HTERT RPE-1 (cell line): ENCODE data around the gene SMYD1.

Experiments used
- in situ Hi-C: fragments of 300-500 bp; cut with MboI; formaldehyde crosslinking; loops from 4 replicates; pipeline ENCODE4 v1.14.3; 2020; ENCODE audit warnings: low sequenced_read_pairs

Gene SMYD1

DNA sequence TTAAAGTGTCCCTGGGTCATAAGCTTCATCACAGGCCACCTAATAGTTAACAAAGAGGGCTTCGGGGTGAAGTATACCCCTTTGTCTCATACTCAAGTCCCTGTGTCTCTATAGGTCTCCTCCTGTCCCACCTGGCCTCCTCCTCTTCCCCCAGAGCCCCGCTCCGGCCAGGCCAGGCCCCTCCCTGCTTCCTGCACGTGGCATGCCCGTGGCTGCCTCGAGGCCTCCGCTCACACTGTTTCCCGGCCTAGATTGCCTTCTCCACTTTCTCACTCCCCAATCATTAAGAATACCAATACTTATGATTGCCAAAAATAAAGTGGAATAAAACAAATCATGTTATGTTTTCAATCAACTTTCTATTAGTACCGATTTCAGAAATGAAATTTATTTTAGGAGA lies 18.8 kb downstream of the SMYD1 start:
- in situ Hi-C loops: no loop called here

DNA sequence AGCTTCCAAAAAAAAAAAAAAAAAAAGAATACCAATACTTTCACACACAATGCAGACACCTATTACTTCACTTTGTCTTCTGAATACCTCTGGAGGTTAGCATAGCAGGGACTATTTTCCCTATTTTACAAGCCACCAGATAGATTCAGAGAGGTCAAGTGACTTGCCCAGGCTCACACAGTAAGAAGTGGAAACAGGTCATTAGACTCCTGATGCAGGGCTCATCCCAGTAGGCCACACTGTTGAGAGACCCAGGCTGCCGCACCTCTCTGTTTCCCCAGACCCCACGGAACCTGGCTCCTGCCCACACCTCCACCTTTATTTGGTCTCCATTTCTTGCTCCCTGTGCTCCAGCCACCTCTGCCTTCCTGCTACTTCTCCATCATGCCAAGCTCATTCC lies 19.4 kb downstream of the SMYD1 start:
- in situ Hi-C loops: no loop called here

DNA sequence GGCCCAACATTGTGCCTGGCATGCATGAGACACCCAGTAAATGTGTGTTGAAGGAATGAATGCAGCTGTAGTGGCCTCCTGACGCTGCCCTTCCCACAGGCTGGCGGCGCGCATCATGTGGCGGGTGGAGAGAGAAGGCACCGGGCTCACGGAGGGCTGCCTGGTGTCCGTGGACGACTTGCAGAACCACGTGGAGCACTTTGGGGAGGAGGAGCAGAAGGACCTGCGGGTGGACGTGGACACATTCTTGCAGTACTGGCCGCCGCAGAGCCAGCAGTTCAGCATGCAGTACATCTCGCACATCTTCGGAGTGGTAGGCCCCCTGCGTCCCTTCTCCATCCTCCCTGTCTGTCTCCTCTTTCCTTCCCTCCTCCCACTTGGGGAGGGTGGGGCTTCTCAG lies 20.1 kb downstream of the SMYD1 start:
- in situ Hi-C loops: no loop called here

DNA sequence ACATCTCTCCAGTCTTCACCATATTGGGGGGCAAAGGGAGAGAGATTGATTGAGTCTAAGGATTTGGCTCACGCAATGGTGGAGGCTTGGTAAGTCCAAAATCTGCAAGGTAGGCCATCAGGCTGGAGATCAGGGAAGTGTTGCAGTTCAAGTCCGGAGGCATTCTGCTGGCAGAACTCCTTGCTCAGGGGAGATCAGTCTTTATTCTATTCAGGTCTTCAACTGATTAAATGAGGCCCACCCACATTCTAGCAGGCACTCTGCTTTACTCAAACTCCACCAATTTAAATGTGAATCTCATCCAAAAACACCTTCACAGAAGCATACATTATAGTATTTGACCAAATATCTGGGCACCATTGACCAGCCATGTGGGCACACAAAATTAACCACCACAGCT lies 21.4 kb downstream of the SMYD1 start:
- in situ Hi-C loops: no loop called here

DNA sequence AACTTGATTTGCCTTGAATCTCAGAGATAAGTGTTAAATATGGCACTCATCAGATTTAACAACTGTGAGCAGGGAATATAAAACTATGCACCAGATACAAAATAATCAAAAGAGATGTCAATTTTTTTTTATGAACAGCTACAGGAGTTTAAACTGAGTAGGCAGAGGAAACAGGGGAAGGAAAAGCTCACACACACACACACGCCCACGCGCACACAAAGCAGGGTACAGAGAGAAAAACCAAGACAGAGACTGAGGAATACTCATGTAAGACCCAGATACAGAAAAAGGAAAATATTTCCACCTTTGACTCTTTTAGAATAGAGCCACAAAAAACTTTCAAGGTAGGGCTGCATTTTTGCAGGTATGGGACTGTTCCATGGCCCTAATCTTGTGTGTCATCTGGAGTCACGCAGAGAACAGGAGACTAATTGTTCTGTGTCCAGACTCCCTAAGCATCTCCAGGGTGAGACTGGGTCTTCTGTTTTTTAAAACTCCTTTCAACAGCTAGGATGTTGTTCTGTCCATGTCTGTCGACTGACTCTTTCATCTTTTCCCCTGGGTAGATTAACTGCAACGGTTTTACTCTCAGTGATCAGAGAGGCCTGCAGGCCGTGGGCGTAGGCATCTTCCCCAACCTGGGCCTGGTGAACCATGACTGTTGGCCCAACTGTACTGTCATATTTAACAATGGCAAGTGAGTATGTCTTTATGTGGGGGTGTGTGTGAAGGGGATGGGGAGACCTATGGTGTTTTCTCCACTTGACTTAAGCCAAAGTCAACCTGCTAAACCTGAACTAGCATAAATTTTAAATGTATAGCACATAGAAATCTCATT lies 23.0 kb downstream of the SMYD1 start:
- in situ Hi-C loops: no loop called here

DNA sequence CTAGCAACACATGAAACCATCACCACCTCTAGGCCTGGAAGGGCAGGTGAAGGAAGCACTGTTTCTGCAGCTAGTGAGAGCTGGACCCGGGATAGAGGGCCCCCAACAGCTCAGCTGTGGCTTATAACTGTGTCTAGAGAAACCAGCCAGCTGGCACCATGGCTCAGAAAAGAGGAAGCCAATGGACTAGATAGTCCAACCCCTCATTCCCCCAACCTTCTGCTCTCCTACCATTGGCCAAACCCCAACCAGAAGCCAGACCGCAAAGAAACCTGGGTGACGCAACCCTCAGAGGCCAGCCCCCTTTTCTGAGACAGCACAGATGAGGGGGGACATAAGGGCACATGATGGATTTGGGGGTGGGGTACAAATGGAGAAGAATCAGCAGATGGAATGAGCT lies 24.3 kb downstream of the SMYD1 start:
- in situ Hi-C loops: no loop called here

DNA sequence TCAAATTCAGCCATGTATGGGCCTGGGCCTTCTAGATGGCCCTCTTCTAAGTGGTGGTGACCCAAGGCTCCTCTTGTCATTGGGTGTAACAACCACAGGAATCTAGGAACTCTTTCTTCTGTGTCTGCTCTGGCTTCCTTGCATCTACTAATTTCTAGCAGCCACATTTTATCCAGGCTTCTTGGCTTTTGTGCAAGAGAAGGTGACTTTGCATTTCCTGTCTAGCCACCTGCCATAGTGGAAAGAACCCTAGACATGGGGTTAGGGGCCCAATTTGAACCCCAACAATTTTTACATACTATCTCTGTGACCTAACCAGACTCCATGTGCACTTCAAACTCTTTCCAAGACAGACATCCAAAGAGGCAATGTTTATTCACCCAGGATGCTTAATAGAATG lies 25.1 kb downstream of the SMYD1 start:
- in situ Hi-C loops: no loop called here

DNA sequence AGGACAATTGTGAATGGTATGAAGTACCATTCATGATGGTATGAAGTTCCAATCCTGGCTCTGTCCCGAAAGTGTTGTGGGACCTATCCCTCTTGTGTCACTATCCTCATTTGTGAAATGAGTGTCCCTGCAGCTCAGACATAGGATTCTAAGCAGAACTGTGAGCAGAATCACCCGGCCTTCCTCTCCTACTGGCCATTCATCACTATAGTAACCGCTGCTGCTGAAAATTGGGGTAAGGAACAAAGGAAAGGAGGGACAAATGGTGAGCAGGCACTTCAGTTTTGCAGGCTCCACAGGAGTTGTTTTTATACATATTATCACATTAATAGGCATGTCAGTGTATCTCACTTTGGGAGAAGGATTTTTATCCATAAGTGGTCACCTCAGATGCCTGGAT lies 27.4 kb downstream of the SMYD1 start:
- in situ Hi-C loops: no loop called here

DNA sequence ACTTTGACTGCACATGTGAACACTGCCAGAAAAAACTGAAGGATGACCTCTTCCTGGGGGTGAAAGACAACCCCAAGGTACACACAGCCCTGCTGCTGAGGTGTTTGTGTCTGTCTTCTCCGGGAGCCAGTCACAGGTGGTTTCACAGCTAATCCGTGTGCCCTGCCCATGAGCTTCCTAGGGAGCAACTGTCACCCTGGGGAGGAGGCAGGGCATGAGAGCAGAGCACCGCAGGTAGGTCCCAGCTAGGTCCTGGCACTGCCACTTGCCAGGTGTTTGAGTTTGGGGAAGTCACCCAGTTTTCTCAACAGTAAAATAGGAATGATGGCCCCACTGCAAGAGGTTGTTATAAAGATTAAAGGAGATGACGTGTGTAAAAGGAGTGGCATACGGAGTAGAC lies 29.1 kb downstream of the SMYD1 start:
- in situ Hi-C loops: no loop called here

DNA sequence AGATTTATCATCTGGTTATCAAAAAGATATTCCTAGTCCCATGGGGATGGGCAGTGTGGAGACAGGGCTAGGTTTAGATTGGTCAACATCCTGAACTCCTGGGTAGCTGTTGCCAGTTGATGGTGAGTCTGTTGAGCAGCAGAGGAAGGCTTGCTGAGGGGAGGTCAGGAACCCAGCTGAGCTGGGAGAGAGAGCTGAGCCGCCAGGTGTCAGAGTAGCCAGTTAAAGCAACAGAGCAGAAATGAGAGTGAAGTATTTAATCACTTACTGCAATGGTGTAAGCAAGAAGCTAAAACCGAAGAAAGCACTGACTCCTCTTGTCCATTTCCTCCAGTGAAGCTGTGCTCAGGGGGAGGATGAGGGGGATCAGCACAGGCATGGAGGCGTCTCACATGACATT lies 29.6 kb downstream of the SMYD1 start:
- in situ Hi-C loops: no loop called here

DNA sequence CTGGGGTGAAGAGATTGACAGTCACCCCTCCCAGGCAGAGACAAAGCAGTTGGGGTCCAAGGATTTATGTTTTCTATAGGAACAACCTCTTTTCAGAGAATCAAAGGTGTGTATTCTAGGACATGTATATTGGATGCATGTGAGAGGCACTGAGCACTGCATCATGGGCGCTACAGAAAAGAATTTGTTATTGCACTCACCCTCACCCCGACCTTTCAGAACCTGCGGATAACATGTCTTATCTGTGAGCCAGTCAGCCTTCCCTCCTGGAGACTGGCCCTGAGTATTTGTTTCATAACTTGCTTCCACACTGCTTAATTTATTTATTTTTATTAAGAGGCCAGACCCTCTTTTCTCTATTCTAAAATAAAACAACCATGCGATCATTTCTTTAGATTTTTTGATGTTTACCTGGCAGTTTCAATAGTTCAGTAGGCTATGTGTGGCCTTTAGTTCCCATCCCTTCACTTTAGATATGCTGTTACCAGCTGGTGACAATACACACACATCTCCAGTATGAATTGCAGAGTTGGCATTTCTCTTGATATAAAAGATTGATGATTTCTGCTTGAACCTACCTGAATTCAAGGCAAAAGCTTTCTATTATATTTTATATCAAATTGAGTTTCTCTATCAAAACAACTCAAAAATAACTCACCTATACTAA lies 30.4 kb downstream of the SMYD1 start:
- in situ Hi-C loops: no loop called here

DNA sequence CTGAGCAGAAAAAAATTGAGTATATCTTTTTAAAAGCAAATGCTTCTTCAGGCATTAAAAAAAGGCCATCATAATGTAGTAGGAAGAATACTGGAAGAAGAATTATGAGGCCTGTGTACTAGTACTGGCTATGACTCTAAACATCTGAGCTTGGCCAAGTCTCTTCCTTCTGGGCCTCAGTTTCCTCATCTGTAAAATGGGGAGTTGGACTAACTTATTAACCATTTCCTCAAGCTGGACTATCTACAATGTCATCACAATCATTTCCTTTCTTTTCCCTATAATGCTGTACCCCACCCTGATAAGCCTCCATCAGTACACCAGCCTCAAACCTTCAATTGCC lies 30.9 kb downstream of the SMYD1 start:
- in situ Hi-C loops: no loop called here

DNA sequence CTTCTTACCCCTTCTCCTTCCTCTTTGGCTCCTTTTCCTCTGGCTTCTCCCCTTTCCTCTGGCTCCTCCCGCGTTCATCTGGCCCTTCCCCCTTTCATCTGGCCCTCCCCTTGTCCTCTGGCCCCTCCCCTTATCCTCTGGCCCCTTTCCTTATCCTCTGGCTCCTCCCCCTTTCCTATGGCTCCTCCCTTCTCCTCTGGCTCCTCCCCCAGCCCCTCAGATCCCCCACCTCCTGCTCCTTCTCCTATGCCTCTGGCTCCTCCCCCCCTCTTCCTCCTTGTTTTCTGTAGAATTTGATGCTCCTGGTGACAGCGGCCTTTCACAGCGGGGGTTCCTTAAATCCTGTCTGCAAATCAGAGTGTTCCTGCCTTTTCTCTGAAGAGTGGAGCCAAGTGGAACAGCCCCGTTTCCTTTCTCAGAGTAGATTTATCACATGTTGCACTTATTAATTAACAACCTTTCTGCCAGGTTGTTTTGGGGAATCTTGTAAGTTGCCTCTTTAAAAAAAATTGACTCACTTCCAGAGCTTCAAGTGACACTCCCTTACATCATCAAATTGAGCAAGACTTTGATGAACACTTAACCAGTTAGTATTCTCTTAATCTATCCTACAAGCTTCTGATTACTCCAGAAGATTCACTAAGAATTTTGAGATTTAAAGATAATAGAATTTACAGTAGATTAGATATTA lies 32.3 kb downstream of the SMYD1 start:
- in situ Hi-C loops: no loop called here

DNA sequence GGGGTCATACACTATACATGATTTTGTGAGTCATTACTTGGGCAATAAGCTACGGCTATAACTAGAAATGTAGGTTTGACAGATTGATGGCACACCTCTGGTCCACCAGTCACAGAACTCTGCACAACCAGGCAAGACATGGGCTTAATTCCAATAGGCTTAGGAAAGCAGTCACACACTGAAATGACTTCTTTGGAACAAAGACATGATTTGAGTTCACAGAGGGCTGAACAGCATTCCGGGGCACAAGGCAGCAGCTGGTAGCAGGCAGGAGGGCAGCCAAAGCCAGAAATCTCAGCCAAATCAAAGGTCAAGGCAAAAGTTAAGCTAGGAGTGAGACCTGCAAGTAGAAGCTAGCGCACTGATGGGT lies 32.8 kb downstream of the SMYD1 start:
- in situ Hi-C loops: no loop called here

DNA sequence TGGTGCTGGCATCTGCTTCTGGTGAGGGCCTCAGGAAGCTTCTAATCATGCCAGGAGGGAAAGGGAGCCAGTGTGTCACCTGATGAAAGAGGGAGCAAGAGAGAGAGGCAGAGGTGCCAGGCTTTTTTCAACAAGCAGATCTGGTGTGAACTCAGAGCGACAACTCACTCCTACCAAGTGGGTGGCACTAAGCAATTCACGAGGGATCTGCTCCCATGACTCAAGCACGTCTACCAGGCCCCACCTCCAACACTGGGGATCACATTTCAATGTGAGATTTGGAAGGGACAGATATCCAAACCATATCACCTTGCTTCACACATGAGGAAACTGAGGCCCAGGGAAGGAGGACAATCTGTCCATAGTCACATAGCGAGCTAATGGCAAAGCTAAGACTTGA lies 41.2 kb downstream of the SMYD1 start:
- in situ Hi-C loops: no loop called here

DNA sequence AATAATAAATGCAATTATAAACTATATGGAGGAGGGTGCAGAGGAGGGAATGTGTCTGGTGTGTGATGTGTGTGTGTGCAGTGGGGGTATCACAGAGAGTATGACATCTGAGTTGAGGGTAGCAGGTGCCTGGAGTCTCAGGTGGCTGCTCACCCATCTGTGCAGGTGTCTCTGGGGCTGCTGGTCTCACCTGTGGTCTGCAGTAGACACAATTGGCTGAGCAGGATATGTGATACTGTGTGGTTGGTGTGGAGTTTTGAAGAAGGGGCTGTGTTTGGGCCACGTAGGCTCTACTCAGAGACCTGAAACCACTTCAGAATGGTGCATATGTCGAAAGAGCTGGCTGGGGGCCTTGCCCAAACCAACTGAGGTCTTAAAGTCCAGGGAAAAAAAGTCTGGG lies 43.2 kb downstream of the SMYD1 start:
- in situ Hi-C loops: no loop called here

DNA sequence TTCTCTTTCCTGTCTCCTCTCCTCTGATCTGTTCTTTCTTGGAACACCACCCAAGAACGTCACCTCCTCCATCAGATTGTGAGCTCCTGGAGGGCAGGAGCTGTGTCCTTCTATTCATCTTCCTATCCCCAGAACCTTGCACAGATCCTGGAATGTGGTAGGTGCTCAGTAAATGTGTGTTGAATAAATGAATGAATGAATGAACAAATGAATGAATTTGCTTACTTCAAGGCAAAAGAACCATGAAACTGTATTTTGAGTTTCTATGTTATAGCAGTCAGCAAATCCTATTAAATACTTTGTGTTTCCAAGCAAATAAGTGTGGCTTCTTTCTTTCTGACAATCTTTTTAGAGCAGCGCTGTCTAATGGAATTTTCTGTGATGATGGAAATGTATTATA lies 45.4 kb downstream of the SMYD1 start:
- in situ Hi-C loops: no loop called here

DNA sequence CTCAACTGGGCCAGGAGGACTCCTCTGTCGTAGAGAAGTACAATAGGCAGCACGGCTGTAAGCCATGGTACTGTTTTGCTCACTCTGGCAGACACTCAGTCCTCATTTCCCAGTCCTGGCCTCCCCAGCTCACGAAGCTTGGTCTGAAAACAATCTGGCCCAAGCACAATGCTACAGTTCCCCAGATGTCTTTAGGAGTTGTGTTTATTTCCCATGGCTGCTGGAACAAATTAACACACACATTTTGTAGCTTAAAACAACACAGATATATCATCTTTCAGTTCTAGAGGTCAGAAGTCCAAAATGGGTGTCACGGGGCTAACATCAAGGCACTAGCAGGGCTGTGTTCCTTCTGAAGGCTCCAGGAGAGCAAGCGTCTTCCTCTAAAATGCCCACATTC lies 47.3 kb downstream of the SMYD1 start:
- in situ Hi-C loops: no loop called here

DNA sequence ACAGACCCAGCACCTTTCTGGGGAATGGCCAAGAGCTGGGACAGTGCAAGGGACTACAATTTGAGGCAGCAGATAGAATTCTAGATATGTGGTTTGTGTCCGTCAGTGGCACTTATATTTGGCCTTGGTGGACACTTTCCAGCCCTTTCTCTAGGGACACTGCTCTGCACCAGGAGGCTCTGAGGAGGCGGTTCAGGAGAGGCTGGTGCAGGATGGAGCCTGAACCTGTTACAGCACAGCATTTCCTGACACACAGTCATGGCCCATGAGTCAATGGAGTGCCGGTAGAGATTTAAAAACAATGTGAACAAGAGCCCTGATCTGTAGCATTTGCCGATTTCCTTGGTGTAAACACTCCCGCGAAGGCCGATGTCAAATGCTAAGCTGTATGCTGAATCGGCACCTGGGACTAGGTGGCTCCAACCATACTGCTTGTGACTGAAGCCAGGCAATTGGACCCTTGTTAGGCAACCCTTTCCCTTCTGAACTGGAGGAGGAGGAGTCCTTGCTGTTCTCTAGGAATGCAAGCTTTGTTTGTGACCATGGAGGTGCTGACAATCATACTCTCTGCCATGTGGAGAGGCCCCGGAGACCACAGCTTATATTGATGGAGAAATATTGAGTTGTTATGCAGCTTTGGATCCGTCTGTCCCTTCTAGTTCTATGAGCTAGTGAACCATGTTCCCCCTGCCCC lies 48.3 kb downstream of the SMYD1 start:
- in situ Hi-C loops: no loop called here

DNA sequence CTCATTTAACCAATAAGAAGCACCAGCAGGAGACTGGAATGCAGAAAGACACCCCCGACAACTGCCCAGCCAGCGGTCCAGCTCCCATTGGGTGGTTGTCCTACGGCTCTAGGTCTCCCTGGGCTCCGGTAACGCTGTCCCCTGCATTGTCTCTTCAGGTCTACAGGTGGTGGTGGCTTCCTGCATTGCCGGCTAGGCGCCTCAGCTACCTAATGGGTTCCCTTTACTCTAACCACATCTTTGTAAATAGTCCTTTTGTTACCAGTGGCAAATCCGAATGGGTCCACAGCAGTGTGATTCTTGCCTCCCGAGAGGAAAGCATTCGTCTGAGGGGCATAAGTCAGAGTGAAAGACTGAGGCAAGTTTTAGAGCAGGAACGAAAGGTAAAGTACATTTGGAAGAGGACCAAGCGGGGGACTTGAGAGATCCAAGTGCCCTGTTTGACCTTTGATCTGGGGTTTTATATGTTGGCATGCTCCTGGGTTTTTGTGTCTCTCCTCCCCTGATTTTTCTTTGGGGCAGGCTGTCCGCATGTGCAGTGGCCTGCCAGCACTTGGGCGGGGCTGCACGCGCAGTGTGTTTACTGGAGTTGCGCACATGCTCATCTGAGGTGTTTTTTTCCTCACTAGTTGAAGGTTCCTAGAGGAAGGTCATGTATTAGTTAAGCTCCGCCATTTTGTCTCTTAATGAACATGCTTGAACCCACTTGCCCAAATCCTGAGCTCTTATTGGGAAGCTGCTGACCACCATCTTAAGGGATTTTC lies 49.2 kb downstream of the SMYD1 start:
- in situ Hi-C loops: no loop called here

DNA sequence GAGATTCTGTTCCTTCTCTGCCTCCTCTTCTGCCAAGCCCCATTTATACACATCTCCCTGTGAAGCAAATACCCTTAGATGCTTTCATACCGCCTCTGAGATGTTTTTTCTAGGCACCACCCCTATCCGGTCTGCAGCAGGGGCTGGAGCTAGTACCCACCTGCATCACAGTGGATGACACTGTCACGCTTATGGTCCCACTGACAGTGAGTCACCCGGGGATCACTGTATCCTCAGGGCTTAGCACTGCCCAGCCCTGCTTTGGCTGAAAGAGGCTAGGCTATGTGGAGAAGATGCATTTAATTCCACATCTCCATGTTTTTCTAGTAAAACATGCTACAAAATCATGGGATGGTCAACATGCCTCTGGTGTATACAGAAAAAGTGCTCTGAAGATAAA lies 50.3 kb downstream of the SMYD1 start:
- in situ Hi-C loops: no loop called here
